Measurements from ENCODE around the gene TRIM33.
"Not testable (repeated sequence)": the region's sequence is repeated elsewhere in the genome, so short reads cannot be mapped to it uniquely, and the experiment has no call there.

The TRIM33 gene

GRCh38 chr1:114488739-114489138, 22.3 kb downstream of the TRIM33 start:
- H3K4me3 ChIP-seq (ENCODE audit: low read depth, low read length) = no peak overlapping the region
- TF ChIP-seq CTCF (IDR thresholded peaks at IDR 0.05; ENCODE audit: borderline replicate concordance, insufficient read depth, low read depth, low read length) = no peak

GRCh38 chr1:114485286-114485685, 25.7 kb downstream of the TRIM33 start:
- no peak overlapping the region for H3K4me3 ChIP-seq (ENCODE audit: low read depth, low read length)
- no peak for TF ChIP-seq CTCF (IDR thresholded peaks at IDR 0.05; ENCODE audit: borderline replicate concordance, insufficient read depth, low read depth, low read length)

GRCh38 chr1:114482585-114482984, 28.4 kb downstream of the TRIM33 start:
- no peak overlapping the region for H3K4me3 ChIP-seq (ENCODE audit: low read depth, low read length)
- TF ChIP-seq CTCF (IDR thresholded peaks at IDR 0.05; ENCODE audit: borderline replicate concordance, insufficient read depth, low read depth, low read length) = no peak

- not testable (repeated sequence) for H3K4me3 ChIP-seq (ENCODE audit: low read depth, low read length)
Measured at GRCh38 chr1:114479636-114480035, 31.4 kb downstream of the TRIM33 start.

- H3K4me3 ChIP-seq (ENCODE audit: low read depth, low read length) = no peak overlapping the region
- TF ChIP-seq CTCF (IDR thresholded peaks at IDR 0.05; ENCODE audit: borderline replicate concordance, insufficient read depth, low read depth, low read length) = no peak
Measured at GRCh38 chr1:114479134-114479533, 31.9 kb downstream of the TRIM33 start.

GRCh38 chr1:114473796-114474195, 37.2 kb downstream of the TRIM33 start:
- no peak for TF ChIP-seq CTCF (IDR thresholded peaks at IDR 0.05; ENCODE audit: borderline replicate concordance, insufficient read depth, low read depth, low read length)
- no peak overlapping the region for H3K4me3 ChIP-seq (ENCODE audit: low read depth, low read length)

- H3K4me3 ChIP-seq (ENCODE audit: low read depth, low read length) = no peak overlapping the region
- TF ChIP-seq CTCF (IDR thresholded peaks at IDR 0.05; ENCODE audit: borderline replicate concordance, insufficient read depth, low read depth, low read length) = no peak
Measured at GRCh38 chr1:114472408-114472807, 38.6 kb downstream of the TRIM33 start.

GRCh38 chr1:114470681-114471080, 40.3 kb downstream of the TRIM33 start:
- TF ChIP-seq CTCF (IDR thresholded peaks at IDR 0.05; ENCODE audit: borderline replicate concordance, insufficient read depth, low read depth, low read length) = no peak

More at GRCh38 chr1:114470681-114471080, 40.3 kb downstream of the TRIM33 start:
- H3K4me3 ChIP-seq (ENCODE audit: low read depth, low read length) = no peak overlapping the region
